GM19193 (cell line): ENCODE data around the gene CD300H.

Experiments used
- POLR2A ChIP-seq: IDR thresholded peaks from 4 replicates; pipeline ENCODE4 v1.6.1; 2011; ENCODE audit not compliant: insufficient read depth, insufficient read length; ENCODE audit errors: extremely low read depth

Gene CD300H

DNA sequence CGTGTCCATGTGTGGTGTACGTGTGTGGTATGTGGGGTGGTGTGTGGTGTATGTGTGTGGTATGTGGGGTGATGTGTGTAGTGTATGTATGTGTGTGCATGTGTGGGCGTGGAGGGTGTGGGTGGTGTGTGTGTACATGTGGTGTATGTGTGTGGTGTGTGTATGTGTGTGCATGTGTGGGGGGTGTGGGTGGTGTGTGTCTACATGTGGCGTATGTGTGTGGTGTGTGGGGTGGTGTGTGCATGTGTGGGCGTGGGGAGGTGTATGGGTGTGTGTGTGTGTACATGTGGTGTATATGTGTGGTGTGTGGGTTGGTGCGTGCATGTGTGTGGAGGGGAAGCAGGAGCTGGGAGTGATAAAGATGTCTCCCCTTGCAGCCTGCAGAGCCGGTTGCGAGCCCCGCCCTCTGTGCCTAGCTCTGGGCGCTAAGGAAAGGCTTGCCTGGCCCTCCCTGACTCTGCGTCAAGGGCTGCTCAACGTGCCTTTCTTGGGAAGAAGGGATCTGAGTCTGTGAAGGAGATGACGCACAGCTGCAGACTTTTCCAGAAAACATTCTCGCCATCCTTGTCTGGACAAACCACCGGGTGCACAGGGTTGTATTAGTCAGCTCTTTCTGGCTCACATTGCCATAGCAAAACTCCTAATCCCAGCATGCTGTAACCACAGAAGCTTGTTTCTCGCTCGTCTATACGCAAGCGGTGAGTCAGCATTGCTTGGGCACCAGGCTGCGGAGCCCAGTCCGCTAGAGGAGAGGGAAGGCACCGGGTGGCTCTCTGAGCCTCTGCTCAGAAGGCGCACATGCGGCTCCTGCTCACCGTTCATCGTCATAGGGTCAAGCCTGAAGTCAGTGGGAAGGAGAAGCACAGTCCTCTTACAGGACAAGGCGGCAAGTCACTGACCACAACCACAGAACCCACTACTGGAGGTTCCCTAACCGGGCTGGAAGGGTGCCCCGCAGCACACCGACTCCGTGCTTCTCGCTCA, 2.0 kb upstream of the CD300H start:
- no peak for TF ChIP-seq POLR2A

DNA sequence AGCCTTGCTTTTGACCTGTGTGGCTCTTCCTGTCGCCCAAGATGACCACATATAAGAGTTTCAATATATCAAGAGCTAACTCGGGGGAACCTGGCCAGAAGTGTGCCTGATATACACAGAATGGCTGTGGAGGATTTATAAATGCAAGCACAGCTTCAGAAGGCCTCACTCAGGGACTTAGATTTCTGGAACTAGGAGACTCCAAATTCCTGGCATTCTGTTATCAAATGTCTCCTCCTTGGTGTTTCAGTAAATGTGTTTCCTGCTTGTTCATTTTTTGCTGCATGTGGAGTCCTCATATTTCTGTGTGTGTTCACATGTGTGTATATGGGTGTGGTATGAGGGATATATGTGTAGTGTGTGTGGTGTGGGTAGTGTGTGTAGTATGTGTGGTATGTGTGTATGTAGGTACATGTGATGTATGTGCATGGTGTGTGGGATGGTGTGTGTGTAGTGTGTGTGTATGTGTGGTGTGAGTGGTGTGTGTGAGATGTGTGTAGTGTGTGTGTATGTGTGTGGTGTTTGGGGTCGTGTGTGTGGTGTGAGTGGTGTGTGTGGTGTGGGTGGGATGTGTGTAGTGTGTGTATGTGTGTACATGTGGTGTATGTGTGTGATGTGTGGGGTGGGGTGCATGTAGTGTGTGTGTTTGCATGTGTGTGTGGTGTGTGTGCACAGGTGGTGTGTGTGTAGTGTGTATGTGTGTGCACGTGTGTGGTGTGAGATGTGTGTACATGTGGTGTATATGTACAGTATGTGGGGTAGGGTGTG, 981 bp upstream of the CD300H start:
- no peak for TF ChIP-seq POLR2A

DNA sequence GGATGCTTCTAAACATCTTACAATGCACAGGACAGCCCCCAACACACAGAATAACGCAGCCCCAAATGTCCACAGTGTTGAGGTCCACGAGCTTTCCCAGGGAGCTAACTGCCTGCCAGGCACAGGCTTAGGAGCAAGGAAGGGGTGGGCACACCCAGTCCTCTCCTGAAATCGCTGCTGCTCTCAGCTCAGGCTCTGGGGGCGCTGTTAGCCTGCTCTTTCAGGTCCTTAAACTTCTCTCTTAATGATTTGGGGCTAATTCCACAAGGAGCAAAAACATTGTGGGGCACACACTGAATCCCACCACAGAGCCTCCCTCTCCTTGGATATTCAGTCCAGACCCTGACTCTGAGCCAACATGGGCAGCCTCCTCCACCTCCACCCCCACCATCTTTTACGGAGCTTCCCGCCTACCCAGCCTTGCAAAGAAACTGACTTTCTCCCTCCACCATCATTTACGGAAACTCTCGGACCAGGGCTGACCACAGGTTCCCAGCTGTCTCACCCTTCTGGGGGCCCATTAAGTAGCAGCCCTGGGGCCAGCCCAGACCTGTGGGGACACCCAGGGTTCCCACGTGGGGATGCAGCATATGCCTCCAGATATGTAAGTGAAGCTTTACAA, 1.1 kb downstream of the CD300H start:
- TF ChIP-seq POLR2A, result no peak

DNA sequence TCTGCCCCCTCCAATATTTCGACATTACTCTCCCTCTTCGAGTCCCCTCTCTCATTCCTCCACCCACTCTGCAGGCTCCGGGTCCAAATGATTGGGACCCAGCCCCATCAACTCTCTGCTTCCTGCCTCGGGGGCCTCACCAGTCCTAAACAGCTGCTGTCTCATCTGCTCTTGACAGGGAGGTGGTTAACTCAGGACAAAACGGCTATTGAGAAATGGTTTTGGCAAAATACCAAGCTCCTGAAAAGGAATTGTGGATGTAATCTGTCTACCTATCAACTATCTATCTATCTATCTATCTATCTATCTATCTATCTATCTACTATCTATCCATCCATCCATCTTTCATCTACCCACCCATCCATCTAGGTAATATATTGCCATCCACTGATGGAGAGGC, 2.2 kb downstream of the CD300H start:
- no peak for TF ChIP-seq POLR2A

DNA sequence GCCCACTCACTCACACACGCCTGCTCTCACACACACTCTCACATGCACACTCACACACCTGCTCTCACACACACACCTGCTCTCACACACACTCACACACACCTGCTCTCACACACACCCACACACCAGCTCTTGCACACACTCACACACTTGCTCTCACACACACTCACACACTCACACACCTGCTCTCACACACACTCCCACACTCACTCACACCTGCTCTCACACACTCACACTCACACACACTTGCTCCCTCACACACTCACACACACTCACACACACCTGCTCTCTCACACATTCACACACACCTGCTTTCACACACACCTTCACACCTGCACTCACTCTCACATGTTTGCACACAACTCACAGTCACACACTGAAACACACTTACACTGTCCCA, 4.0 kb downstream of the CD300H start:
- no peak for TF ChIP-seq POLR2A

DNA sequence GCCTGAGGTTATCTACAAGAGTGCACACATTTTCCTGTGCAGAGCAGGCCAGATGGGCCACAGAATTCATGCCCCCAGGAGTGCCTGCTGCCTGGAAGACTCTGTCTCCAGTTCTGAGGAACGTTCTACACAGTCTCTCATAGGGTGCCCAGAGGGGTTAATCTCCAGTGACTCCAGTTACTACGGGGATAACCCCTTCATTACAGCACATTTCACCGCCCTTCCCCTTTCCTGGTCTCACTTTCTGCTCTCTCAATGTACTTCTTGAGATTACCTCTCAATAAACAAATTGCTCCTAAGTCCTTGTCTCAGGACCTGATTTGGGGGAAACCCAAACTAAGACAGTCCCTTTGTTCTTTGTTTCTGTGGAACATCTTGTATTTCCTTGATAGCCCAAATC, 5.7 kb downstream of the CD300H start:
- no peak for TF ChIP-seq POLR2A

DNA sequence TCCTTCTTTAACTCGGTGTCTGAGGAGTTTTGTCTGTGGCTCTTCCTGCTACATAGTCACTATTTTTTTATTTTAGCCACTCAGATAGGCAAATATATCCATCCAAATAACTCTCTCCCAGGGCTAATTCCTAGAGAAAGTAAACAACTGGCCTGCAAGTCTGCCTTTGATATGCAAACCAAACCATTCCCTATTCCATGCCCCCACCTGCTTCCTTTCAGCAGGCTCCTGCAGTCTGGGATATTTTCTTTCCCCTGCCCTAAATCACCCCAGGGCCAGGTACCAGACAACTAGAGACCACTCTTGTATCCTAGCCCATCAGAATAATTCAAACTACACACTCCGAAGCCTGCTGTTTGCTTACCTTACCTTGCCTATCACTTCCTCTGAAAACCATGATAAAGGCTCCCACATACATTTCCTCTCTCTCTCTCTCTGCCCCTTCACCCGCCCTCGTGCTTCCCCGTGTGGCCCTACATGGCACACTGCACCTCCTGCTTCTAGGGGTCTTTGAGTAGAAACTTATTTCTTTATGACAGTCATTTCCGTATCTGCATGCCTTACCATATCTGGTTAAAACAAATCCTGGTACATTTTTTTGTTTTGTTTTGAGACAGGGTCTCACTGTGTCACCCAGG, 8.3 kb downstream of the CD300H start:
- no peak for TF ChIP-seq POLR2A

DNA sequence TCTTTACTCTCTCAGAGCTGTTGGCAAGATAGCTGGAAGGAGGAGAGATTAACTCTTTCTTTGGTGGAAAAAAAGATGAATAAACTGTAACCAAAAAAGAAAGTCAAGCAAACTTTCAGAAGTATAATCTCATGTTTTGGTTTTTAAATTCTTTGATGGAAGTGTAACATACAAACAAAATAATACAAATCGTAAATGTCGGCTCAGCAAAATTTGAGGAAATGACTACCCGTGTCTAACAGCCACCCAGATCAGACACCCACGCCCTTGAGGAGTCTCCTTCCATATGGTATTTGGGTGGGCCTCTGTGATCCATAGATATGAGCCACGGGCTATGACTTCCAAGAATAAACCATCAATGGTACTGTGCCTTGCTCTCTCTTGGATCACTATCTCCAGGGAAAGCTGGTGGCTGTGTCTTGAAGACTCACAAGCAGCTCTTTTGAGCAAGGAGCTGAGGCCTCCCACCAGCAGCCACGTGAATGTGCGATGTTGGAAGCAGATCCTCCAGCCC, 11.8 kb downstream of the CD300H start:
- no peak for TF ChIP-seq POLR2A

DNA sequence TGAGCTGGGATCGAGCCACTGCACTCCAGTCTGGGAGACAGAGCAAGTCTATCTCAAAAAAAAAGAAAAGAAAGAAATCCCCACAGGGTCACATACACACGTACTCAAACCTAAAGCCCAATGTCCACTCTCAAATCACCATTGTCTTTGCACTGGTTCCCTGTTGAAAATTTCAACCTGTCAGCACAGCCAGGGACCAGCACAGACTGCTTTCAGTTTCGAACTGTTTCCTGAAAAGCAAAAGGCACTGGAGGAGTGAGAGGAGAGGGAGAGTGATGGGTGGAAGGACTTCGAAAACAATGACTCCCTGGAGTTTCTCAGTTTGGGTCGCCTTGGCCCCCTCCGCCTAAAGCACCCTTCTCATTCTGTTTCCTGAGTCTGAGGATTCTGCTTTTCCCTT, 12.4 kb downstream of the CD300H start:
- no peak for TF ChIP-seq POLR2A

DNA sequence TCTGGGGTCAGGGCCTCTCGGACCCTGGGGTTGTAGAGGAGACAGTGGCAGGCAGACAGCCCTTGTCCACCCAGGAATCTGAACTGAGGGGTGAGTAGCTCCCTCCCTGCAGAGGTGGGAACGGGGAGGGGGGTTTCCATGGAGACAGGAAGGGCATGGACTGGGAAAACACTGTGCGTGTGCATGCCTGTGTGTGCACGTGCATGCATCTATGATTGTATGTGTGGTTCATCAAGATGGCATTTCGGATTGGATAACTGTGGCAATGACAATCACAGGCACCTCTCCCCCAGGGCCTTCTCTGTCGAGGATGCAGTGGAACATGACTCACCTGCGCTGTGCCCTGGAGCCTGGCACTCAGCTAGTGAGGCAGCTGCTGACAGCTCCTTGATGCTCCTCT, 15.3 kb downstream of the CD300H start:
- no peak for TF ChIP-seq POLR2A

DNA sequence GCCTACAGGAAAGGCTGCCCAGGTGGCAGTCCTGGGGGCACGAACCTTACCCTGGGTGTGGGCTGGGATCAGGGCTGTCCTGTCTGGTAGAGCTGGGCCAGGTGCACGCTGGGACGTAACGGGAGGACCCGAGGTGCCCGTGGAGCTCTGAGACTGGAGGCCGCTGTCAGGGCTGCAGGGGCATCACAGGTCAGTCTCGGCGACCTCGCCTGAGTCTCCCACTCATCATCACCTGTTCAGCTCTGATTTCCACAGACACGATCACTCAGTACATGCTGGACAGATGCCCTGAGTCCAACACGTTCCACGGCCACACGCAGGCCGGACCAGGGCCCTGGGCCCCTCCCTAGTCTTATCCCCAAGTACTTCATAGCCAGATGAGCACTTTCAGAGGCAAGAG, 16.7 kb downstream of the CD300H start:
- no peak for TF ChIP-seq POLR2A

DNA sequence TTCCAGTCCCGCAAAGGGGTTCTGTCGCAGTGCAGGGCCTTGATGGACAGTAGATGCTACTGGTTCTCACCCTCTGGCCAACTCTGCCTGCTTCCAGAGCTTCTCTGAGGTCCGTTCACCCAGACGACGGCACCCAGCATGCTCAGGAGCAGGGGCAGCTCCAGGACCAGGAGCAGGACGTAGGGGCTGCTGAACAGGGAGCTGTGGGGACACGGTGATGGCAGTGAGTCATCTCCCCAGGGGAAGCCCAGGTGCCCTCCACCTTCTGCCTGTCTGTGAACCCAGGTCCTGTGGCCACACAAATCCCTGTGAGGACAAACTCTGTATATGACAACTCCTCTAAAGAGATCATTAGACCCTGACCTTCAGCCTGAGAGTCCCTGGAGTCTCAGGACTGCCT, 18.0 kb downstream of the CD300H start:
- no peak for TF ChIP-seq POLR2A

DNA sequence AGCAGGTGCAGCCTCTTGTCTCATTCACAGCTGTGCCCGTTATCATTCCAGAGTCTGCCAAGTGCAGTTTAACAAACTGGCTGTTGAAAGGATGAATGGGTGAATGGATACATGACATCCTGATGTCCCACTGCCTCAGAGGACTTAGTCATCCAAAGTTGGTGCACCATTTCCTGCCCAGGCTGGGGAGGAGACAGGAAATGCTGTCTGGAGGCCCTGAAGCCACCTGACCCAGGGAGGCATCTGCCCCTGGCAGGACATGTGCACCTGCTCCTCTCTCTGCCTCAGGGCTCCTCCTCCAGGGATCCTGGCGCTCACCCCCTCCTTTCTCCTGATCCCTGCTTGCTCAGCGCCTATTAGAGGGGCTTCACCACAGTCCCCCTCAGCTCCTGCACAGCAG, 19.6 kb downstream of the CD300H start:
- TF ChIP-seq POLR2A, result no peak

DNA sequence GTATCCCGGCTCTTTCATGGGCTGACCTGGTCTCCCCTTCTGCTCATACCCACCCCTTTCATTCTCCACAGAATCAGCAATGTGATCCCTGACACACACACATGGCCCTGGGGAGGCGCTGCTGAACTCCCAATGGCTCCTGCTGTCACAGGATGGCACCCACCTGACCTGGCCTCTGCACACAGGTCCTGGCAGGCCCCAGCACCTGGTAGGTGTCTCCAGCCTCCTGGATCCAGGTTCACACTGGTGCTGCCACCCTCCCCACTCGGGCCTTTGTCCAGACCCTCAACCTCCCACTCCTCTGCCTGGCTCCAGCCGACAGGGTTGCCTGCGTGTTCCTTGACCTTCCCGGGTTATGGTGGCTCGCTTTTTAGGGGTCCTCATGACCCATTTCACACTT, 20.0 kb downstream of the CD300H start:
- no peak for TF ChIP-seq POLR2A

DNA sequence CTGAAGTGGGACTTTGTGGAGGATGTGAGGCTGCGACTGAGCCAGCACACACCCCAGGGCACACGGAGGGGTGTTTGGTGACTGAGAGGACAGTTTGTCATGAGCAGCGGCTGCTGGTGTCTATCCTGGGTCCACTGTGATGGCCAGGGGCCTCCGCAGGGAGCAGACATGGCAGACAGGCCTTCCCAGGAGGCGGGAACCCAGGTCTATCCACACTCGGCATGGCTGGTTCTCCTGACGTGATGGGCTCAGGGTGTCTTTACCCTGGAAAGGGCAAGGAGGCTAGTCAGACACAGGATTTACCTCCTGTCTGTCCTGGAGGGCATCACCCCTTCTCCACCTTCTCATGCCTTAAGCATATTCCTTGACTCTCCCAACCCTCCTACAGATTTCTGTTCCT, 20.7 kb downstream of the CD300H start:
- no peak for TF ChIP-seq POLR2A
